ENCODE measurements around the gene SHMT2.

- no peak for TF ChIP-seq GATA3 (IDR thresholded peaks at IDR 0.05; ENCODE audit: low read depth, low read length)
- TF ChIP-seq GATA2 (IDR thresholded peaks at IDR 0.05; ENCODE audit: low read depth, low read length), result no peak
Measured at GRCh38 chr12:57222286-57223190, 7.0 kb upstream of the SHMT2 start.

Measured in SH-SY5Y (cell line).